Activated CD4-positive, alpha-beta T cell treated with anti-CD3 and anti-CD28 coated beads, Interleukin-2, amount 10 ng/mL, durations not matched to agents 7 days and 5 days (primary cell): ENCODE data around the gene HSF2BP. TPM values are rescaled to one million over a fixed set of nuclear protein-coding genes. Genes with fewer than 3 reads are reported as not detected.
"Not testable (repeated sequence)": the region's sequence is repeated elsewhere in the genome, so short reads cannot be mapped to it uniquely, and the experiment has no call there.

ENCODE experiments used
- CTCF ChIA-PET: fragments of 350-600 bp; sonication (Branson Sonifier 250); formaldehyde crosslinking; loops from one replicate; lab custom pipeline; 2021; ENCODE audit warnings: antibody characterized with exemption; lab: Charles Lee
- POLR2A ChIA-PET: fragments of 350-600 bp; sonication (Branson Sonifier 250); formaldehyde crosslinking; loops from one replicate; lab custom pipeline; 2021; ENCODE audit warnings: antibody characterized with exemption; lab: Charles Lee
- DNase-seq: peaks from one replicate; pipeline ENCODE4 v3.0.0-alpha.2; 2020
- H3K27ac Mint-ChIP-seq: one replicate; pipeline ENCODE4 v1.8.0; 2021; ENCODE audit warnings: mild to moderate bottlenecking, moderate library complexity, mixed read lengths
- H3K27me3 Mint-ChIP-seq: one replicate; pipeline ENCODE4 v1.8.0; 2021; ENCODE audit warnings: mixed read lengths
- H3K36me3 Mint-ChIP-seq: one replicate; pipeline ENCODE4 v1.8.0; 2021; ENCODE audit warnings: low read depth, mixed read lengths
- H3K4me1 Mint-ChIP-seq: one replicate; pipeline ENCODE4 v1.8.0; 2021; ENCODE audit warnings: mixed read lengths
- H3K4me3 Mint-ChIP-seq: one replicate; pipeline ENCODE4 v1.8.0; 2021; ENCODE audit warnings: mild to moderate bottlenecking, moderate library complexity, mixed read lengths
- H3K9me3 Mint-ChIP-seq: one replicate; pipeline ENCODE4 v1.8.0; 2021; ENCODE audit warnings: mixed read lengths
- microRNA-seq: library from miRNA; unstranded; fragments of <30 nt; microRNA quantifications from one replicate; pipeline ENCODE4 v1.2.0, GENCODE V29; 2021; ENCODE audit warnings: borderline microRNAs expressed, borderline replicate concordance
- total RNA-seq, 2 experiments: library from RNA; stranded (reverse); gene quantifications; one replicate each; pipeline ENCODE4 v1.2.3, GENCODE V29; 2021

Gene HSF2BP
- total RNA-seq, 2 experiments from 2014 or later, result 0.56 to 0.72 TPM

GRCh38 chr21:43502407-43503071 is 156.7 kb downstream of the HSF2BP start:
- H3K36me3 Mint-ChIP-seq, DNase-seq: not testable (repeated sequence)

GRCh38 chr21:43498924-43499323 is 160.4 kb downstream of the HSF2BP start:
- H3K4me3 Mint-ChIP-seq, CTCF ChIA-PET, H3K4me1 Mint-ChIP-seq, DNase-seq, H3K27me3 Mint-ChIP-seq, H3K27ac Mint-ChIP-seq, H3K36me3 Mint-ChIP-seq, H3K9me3 Mint-ChIP-seq, POLR2A ChIA-PET: not testable (repeated sequence)

More at GRCh38 chr21:43502407-43503071, 156.7 kb downstream of the HSF2BP start:
- CTCF ChIA-PET, H3K9me3 Mint-ChIP-seq, H3K27ac Mint-ChIP-seq, H3K27me3 Mint-ChIP-seq, H3K4me3 Mint-ChIP-seq, H3K4me1 Mint-ChIP-seq, POLR2A ChIA-PET: not testable (repeated sequence)

GRCh38 chr21:43498065-43498464 is 161.2 kb downstream of the HSF2BP start:
- H3K36me3 Mint-ChIP-seq, CTCF ChIA-PET, H3K4me3 Mint-ChIP-seq, POLR2A ChIA-PET, H3K27me3 Mint-ChIP-seq, H3K27ac Mint-ChIP-seq, H3K4me1 Mint-ChIP-seq, DNase-seq, H3K9me3 Mint-ChIP-seq: not testable (repeated sequence)

- H3K36me3 Mint-ChIP-seq, H3K27ac Mint-ChIP-seq, H3K4me3 Mint-ChIP-seq, CTCF ChIA-PET, POLR2A ChIA-PET, H3K27me3 Mint-ChIP-seq, DNase-seq, H3K4me1 Mint-ChIP-seq, H3K9me3 Mint-ChIP-seq: not testable (repeated sequence)
Measured at GRCh38 chr21:43494279-43495012, 164.8 kb downstream of the HSF2BP start.

- H3K36me3 Mint-ChIP-seq, H3K27me3 Mint-ChIP-seq, H3K4me1 Mint-ChIP-seq, H3K9me3 Mint-ChIP-seq, DNase-seq, POLR2A ChIA-PET, H3K4me3 Mint-ChIP-seq, CTCF ChIA-PET, H3K27ac Mint-ChIP-seq: not testable (repeated sequence)
Measured at GRCh38 chr21:43493471-43493870, 165.8 kb downstream of the HSF2BP start.

- H3K4me1 Mint-ChIP-seq, H3K27me3 Mint-ChIP-seq, CTCF ChIA-PET, H3K9me3 Mint-ChIP-seq, H3K4me3 Mint-ChIP-seq, POLR2A ChIA-PET, DNase-seq, H3K27ac Mint-ChIP-seq, H3K36me3 Mint-ChIP-seq: not testable (repeated sequence)
Measured at GRCh38 chr21:43488235-43488634, 171.1 kb downstream of the HSF2BP start.

- POLR2A ChIA-PET, H3K36me3 Mint-ChIP-seq, H3K27me3 Mint-ChIP-seq, DNase-seq, H3K4me1 Mint-ChIP-seq, CTCF ChIA-PET, H3K9me3 Mint-ChIP-seq, H3K4me3 Mint-ChIP-seq, H3K27ac Mint-ChIP-seq: not testable (repeated sequence)
Measured at GRCh38 chr21:43486051-43486450, 173.2 kb downstream of the HSF2BP start.

GRCh38 chr21:43485016-43485415 is 174.3 kb downstream of the HSF2BP start:
- H3K27me3 Mint-ChIP-seq, H3K4me1 Mint-ChIP-seq: not testable (repeated sequence)

GRCh38 chr21:43479197-43479596 is 180.1 kb downstream of the HSF2BP start:
- CTCF ChIA-PET, result not testable (repeated sequence)

More at GRCh38 chr21:43485016-43485415, 174.3 kb downstream of the HSF2BP start:
- H3K27ac Mint-ChIP-seq, CTCF ChIA-PET, POLR2A ChIA-PET, H3K9me3 Mint-ChIP-seq, DNase-seq, H3K4me3 Mint-ChIP-seq, H3K36me3 Mint-ChIP-seq: not testable (repeated sequence)

More at GRCh38 chr21:43479197-43479596, 180.1 kb downstream of the HSF2BP start:
- H3K9me3 Mint-ChIP-seq, H3K36me3 Mint-ChIP-seq, POLR2A ChIA-PET, H3K4me1 Mint-ChIP-seq, H3K27me3 Mint-ChIP-seq, DNase-seq, H3K27ac Mint-ChIP-seq, H3K4me3 Mint-ChIP-seq: not testable (repeated sequence)

Small RNAs within 50 kb of the gene (microRNA-seq; reads per million reads assigned to microRNA genes)
- gene MIR6070, result not detected

Other genes with a start within 250 kb of the HSF2BP start
- 1 to 10 TPM; 5.8 to 8.2 TPM for gene SIK1, start 232.4 kb downstream of the HSF2BP start, total RNA-seq
- 10 to 100 TPM; 47.7 to 48.1 TPM for gene RRP1B, start 72 bp upstream of the HSF2BP start, total RNA-seq
- 10 to 100 TPM; 74.0 to 81.4 TPM for gene PDXK, start 59.6 kb upstream of the HSF2BP start, total RNA-seq
- gene CSTB, start 116.8 kb upstream of the HSF2BP start, total RNA-seq, result 10 to 100 TPM; 44.4 to 48.7 TPM
- gene RRP1, start 130.1 kb upstream of the HSF2BP start, total RNA-seq, result 10 to 100 TPM; 25.3 to 28.5 TPM
- gene AGPAT3, start 205.7 kb upstream of the HSF2BP start, total RNA-seq, result 10 to 100 TPM; 80.3 to 93.1 TPM